Astrocyte of the spinal cord (primary cell): ENCODE measurements around the gene RBPJL.

Experiments used
- DNase-seq: peaks from one replicate; pipeline ENCODE4 v3.0.0; 2011; ENCODE audit warnings: low read depth, low spot score
- H3K4me3 ChIP-seq: 2 replicates; pipeline ENCODE4 v1.5.1; 2011; ENCODE audit warnings: low read depth, mild to moderate bottlenecking, low read length, moderate library complexity
- in situ Hi-C: cut with HindIII; loops from 2 replicates; pipeline ENCODE4 v1.10.0; 2017; ENCODE audit warnings: low sequenced_read_pairs
- TF ChIP-seq, protein P1 (sequence below): IDR thresholded peaks from 2 replicates; pipeline ENCODE4 v1.5.1; 2012; ENCODE audit warnings: low read depth, mild to moderate bottlenecking, low read length, inconsistent platforms

The RBPJL gene

DNA sequence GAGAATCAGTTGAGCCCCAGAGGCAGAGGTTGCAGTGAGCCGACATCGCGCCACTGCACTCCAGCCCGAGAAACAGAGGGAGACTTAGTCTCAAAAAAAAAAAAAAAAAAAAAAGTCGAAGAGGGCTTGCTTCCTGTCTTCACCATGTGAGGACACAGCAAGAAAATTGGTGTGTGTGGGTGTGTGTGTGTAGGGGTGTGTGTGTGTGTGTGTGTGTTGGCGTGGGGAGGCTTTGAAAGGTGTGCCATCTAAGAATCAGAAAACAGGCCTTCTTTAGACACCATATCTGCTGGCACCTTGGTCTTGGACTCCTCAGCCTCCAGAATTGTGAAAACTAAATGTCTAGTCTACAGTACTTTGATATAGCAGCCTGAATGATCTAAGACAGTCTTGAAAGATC, 6.9 kb upstream of the RBPJL start:
- no peak for DNase-seq
- H3K4me3 ChIP-seq = no peak overlapping the region
- in situ Hi-C loops = no loop called here
- TF ChIP-seq, protein P1, sequence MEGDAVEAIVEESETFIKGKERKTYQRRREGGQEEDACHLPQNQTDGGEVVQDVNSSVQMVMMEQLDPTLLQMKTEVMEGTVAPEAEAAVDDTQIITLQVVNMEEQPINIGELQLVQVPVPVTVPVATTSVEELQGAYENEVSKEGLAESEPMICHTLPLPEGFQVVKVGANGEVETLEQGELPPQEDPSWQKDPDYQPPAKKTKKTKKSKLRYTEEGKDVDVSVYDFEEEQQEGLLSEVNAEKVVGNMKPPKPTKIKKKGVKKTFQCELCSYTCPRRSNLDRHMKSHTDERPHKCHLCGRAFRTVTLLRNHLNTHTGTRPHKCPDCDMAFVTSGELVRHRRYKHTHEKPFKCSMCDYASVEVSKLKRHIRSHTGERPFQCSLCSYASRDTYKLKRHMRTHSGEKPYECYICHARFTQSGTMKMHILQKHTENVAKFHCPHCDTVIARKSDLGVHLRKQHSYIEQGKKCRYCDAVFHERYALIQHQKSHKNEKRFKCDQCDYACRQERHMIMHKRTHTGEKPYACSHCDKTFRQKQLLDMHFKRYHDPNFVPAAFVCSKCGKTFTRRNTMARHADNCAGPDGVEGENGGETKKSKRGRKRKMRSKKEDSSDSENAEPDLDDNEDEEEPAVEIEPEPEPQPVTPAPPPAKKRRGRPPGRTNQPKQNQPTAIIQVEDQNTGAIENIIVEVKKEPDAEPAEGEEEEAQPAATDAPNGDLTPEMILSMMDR = no peak

DNA sequence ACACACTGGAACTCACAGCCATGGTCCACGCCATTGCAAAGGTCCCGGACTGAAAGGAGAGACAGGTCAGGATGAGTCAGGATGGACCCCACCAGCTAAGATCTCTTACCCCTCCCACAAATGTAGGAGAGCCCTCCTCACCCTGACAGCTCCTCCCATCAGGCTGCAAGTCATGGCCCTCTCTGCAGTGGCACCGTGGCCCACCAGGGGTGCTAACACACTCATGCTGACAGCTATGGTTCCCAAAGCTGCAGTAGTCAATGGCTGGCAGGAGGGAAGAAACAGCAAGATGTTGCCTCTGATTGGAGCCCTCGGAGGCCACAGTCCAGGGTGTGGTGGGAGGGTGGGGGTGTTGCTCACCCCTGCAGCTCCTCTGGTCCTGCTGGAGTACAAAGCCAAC, 5.7 kb upstream of the RBPJL start:
- H3K4me3 ChIP-seq = no peak overlapping the region
- DNase-seq = no peak
- in situ Hi-C loops = no loop called here
- TF ChIP-seq, protein P1 = peak; percentile 44

DNA sequence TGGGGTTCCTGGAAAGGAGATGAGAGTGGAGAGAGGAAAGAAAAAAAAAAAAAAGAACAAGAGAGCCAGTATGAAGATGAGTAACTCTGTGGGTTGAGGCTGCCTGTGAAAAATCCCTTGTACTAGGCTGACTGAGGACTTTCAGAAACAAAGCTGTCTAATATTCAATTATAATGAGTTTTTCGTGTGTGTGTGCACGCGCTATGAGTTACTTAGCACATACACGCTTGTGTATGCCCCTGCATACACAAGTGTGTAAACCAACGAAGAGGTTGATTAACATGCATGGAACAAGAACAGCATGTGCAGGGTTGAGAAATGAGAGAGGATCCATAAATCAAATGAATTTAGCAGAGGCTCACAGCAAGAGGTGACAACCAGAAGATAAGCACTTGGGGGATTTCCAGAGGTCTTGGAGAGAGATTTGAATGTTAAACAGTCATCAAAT, 4.8 kb upstream of the RBPJL start:
- in situ Hi-C loops = no loop called here
- no peak overlapping the region for H3K4me3 ChIP-seq
- DNase-seq = no peak
- TF ChIP-seq, protein P1 = no peak

DNA sequence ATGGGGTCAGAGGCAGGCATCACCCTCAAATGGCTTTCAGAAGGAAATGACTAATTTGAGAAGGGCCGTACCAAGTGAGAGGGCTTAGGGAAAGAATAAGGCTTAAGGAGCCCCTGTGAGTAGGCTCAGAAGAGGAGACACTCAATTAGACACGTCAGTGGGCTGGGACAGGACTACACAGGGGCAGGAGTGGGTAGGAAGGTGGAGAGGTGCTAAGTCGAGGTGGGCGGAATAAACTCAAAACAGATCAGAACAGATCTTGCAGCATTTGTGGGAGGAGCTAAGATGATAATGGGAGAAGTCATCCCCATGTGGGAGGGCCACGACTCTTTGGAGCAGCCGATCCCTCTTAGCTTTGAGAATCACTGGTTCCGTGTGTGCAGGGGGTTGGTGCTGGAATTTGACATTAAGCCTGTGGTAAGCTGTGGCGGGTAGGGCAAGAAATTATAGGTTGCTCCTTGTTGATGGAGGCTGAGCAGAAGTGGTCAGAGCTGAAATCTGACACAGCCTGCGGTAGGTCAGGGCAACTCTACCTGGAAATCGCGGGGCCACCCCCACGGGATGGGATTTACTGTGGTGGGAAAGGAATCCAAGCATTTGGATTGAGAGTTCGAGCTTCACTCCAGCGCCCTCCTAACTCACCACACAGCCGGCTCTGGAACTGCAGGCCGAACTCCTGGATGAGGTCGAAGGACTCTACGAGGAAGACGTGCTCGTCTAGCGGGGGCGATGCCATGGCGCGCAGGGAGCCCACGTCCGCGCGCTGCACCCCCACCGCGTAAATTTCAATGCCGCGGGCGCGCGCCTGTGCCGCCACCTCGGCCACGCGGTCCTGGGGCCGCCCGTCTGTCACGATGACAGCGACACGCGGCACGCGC, 2.8 kb upstream of the RBPJL start:
- in situ Hi-C loops = no loop called here
- no peak for DNase-seq
- no peak overlapping the region for H3K4me3 ChIP-seq
- TF ChIP-seq, protein P1 = no peak

DNA sequence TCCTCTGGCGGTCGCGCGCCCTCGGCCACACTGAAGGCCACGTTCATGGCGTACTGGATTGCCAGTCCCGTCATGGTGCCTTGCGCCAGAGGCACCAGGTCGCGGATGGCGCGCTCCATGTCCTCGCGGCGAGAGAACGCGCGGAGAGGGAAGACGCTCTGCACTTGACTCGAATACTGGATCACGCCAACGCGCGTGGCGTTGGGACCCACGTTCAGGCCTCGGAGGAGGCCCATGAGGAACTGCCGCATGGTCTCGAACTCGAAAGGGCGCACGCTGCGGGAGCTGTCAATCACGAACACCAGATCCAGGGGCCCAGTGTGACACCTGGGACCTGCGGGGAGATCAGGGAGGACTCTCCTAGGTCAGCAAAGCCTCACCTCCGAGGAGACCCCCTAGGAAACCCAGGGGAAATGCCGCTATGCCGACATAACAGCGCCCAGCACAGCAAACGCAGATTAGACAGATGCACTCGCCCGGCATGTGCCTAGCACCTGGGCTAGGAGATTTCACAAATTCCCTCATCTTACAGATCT, 2.1 kb upstream of the RBPJL start:
- in situ Hi-C loops = no loop called here
- no peak for DNase-seq
- TF ChIP-seq, protein P1 = no peak
- H3K4me3 ChIP-seq = no peak overlapping the region

DNA sequence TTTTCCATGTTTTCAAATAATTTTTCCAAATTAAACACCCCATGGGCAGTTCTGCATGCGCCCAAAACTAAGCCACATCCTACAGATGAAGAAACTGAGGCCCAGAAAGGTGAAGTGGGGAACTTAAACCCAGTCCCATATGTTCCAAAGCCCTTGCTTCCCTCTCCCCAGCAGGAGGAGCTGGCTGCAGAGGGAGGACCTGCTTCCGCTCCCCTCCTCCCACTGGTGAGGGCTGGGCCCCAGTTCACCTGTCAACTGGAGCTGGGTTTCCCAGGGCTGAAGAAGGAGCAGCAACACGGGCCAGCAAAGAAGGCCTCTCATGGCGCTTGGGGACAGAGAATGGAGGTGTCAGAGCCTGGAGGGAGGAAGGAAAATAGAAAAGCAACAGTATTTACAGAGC, 1.4 kb upstream of the RBPJL start:
- in situ Hi-C loops = no loop called here
- DNase-seq = no peak
- H3K4me3 ChIP-seq = no peak overlapping the region
- TF ChIP-seq, protein P1 = no peak
